GM13976 (cell line): Measurements from ENCODE around the gene GGT6.

Experiments
- DNase-seq: peaks from one replicate; pipeline ENCODE4 v3.0.0; 2012; ENCODE audit warnings: low spot score
- CTCF ChIP-seq: IDR thresholded peaks from 2 replicates; pipeline ENCODE4 v1.5.1; 2012; ENCODE audit warnings: borderline replicate concordance, mild to moderate bottlenecking; ENCODE audit not compliant: insufficient read depth; ENCODE audit errors: extremely low read depth, missing control alignments, control extremely low read depth
- in situ Hi-C: fragments of 300-500 bp; cut with MboI; formaldehyde crosslinking; loops from one replicate; pipeline ENCODE4 v1.12.0; 2022; ENCODE audit warnings: low sequenced_read_pairs, mixed read lengths, inconsistent platforms; ENCODE audit not compliant: unreplicated experiment

GGT6 gene

GRCh38 chr17:4587195-4587594 is 26.8 kb upstream of the GGT6 start:
- TF ChIP-seq CTCF: no peak
- no peak for DNase-seq
- in situ Hi-C loops: no loop called here

- no peak for TF ChIP-seq CTCF
- DNase-seq: no peak
- in situ Hi-C loops: no loop called here
Observed at GRCh38 chr17:4586043-4586442, 25.7 kb upstream of the GGT6 start.

GRCh38 chr17:4585638-4585994 is 25.2 kb upstream of the GGT6 start:
- TF ChIP-seq CTCF: no peak
- no peak for DNase-seq
- in situ Hi-C loops: no loop called here

- TF ChIP-seq CTCF: no peak
- in situ Hi-C loops: no loop called here
- DNase-seq: no peak
Observed at GRCh38 chr17:4584917-4585637, 24.7 kb upstream of the GGT6 start.

- in situ Hi-C loops: no loop called here
- TF ChIP-seq CTCF: no peak
- no peak for DNase-seq
Observed at GRCh38 chr17:4584101-4584916, 23.9 kb upstream of the GGT6 start, which contains the start of gene SMTNL2. Gene SMTNL2, plus strand, starts transcription at chr17:4584529. Its CDS starts 77 bp downstream, at chr17:4584606.

GRCh38 chr17:4583782-4584100 is 23.4 kb upstream of the GGT6 start:
- in situ Hi-C loops: no loop called here

More at GRCh38 chr17:4583782-4584100, 23.4 kb upstream of the GGT6 start:
- no peak for DNase-seq
- no peak for TF ChIP-seq CTCF
